GM12865 (cell line): Measurements from ENCODE around the gene CCL1.

Source experiments
- DNase-seq: peaks from one replicate; pipeline ENCODE4 v3.0.0; 2010; ENCODE audit warnings: low read depth
- H3K4me3 ChIP-seq: 2 replicates; pipeline ENCODE4 v1.5.1; 2011; ENCODE audit warnings: mild to moderate bottlenecking, low read depth, low read length, control low read depth
- TF ChIP-seq, protein P1 (sequence below): IDR thresholded peaks from 2 replicates; pipeline ENCODE4 v1.5.1; 2011; ENCODE audit warnings: low read length, control low read depth, low read depth, inconsistent platforms; ENCODE audit not compliant: insufficient read depth; ENCODE audit errors: missing control alignments

The CCL1 gene, protein sequence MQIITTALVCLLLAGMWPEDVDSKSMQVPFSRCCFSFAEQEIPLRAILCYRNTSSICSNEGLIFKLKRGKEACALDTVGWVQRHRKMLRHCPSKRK

DNA sequence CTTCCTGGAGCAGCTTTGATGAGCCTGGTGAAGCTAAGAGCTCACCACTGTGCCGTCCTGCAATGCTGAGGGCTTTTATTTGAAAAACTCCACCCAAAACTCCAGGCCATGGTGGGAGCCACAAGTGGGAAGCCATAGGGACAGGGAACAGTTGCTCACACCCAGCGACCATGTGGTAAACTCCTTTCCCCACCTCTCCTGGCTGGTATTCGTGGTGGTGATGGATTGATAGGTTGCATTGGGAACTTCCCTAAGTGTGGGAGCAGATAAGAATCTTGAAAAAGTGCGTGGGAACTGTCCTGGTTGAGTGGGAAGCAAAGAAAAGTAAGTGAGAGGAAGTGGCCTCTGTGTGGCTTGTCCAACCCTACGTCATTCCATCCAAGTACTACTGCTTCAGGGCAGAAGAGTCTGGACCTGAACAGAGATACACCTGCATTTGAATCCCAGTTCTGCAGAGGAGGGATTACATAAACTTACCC is at the start of gene CCL1:
Gene CCL1 (minus strand): TSS at position 51 of the 479 bp plus-strand sequence. CDS start 72 bp downstream, outside the sequence.
- TF ChIP-seq, protein P1, sequence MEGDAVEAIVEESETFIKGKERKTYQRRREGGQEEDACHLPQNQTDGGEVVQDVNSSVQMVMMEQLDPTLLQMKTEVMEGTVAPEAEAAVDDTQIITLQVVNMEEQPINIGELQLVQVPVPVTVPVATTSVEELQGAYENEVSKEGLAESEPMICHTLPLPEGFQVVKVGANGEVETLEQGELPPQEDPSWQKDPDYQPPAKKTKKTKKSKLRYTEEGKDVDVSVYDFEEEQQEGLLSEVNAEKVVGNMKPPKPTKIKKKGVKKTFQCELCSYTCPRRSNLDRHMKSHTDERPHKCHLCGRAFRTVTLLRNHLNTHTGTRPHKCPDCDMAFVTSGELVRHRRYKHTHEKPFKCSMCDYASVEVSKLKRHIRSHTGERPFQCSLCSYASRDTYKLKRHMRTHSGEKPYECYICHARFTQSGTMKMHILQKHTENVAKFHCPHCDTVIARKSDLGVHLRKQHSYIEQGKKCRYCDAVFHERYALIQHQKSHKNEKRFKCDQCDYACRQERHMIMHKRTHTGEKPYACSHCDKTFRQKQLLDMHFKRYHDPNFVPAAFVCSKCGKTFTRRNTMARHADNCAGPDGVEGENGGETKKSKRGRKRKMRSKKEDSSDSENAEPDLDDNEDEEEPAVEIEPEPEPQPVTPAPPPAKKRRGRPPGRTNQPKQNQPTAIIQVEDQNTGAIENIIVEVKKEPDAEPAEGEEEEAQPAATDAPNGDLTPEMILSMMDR: no peak
- no peak for DNase-seq
- no peak within 1 kb of the TSS for H3K4me3 ChIP-seq

DNA sequence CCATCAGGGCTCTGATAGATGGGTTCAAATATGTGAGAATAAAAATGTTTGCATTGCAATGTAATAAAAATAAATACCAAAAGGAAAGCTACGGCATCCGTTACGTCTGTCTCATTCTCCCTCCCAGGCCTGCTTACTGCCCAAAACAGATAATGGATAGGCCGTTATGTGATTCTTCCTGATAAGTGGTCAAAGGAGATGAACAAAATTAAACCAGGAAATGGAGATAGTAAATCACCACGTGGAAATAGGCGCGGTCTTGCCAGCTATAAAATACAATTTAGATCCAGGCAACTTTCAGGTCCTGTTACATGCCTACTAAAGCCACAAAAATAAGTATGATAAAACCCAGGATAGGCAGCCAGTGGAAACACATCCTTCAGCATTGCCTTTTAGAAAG is 49.5 kb upstream of the CCL1 start:
- TF ChIP-seq, protein P1: no peak
- H3K4me3 ChIP-seq: no peak overlapping the region
- DNase-seq: no peak

DNA sequence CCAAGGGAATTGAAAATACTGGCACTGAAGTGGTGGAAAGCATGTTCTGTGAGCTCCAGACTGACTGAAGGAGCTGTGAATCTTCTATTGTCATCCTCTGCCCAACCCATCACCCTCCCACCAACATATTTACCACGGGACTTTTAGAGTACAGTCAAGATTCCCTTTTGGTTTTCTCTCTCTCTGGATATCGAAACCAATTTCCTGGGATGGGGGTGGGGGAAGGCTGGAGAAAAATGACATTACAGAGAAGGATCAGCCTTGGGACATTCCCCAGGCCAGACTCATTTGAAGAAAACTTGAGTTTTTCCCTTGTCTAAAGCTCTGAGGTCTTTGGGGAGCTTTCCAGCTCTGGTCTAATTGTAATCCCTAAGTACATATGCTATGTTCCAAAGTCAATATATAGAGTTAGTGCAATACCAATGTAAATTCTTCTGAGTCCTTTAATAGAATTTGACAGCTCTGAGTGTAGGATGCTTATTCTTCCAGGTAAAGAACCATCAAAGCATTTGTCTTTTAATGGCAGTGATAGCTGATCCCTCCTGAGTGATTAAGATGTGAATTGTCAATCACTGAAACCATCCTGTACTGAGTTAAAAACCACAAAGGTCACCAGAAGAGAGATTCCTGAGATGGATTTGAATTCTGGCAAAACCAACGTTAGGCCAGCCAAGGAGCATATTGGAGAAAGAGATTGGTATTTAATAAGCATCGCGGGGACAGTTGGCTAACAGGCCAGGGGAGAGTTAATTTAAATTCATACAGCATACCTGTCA is 48.8 kb upstream of the CCL1 start:
- DNase-seq: no peak
- no peak overlapping the region for H3K4me3 ChIP-seq
- TF ChIP-seq, protein P1: no peak

DNA sequence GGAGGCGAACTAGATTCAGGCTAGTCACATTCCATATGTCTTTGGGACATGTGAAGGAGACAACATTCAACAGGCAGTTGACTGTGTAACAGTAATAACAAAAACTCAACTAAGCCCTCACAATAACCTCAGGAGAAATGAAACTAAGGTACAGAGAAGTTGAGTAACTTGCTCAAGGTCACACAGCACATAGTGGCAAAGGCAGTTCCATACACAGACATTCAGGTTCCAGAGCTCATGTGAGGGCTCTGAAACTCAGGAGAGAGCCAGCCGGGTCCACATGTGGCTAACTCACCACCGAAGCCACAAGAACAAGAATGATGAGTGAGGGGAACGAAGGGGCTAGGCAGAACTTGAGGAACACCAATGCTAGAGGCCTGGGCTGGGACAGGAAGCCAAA is 46.3 kb upstream of the CCL1 start:
- no peak overlapping the region for H3K4me3 ChIP-seq
- TF ChIP-seq, protein P1: no peak
- DNase-seq: no peak

DNA sequence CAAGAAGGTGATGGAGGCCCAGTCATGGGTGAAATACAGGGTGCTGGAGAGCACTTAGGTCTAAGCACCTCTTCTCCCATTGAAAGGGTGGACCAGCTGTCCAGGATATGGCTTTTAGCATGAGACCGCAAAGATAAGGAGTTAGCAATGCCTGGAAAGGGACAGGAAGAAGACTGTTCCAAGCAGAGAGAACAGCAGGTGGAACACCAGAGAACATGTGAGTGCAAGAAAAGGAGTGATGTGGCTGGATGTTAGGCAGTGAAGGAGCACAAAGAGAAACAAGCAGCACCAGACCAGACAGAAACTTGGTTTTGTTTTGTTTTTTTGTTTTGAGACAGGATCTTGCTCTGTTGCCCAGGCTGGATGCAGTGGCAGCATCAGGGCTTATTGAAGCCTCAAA is 45.4 kb upstream of the CCL1 start:
- H3K4me3 ChIP-seq: no peak overlapping the region
- TF ChIP-seq, protein P1: no peak
- DNase-seq: no peak

DNA sequence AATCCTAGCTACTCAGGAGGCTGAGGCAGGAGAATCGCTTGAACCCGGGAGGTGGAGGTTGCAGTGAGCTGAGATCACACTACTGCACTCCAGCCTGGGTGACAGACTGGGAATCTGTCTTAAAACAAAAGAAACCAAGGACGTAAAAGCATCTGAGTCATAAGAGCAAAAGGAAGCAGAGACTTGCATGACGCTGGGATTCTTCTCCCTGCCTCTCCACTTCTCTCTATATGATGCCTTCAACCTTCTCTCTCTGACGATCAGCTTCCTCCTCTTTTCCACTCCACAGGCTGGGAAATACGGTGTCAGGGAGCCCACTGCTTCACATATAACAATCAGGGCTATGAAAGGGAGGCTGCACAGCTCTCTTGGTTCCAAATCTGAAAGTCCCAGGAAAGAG is 43.2 kb upstream of the CCL1 start:
- TF ChIP-seq, protein P1: no peak
- no peak for DNase-seq
- no peak overlapping the region for H3K4me3 ChIP-seq

DNA sequence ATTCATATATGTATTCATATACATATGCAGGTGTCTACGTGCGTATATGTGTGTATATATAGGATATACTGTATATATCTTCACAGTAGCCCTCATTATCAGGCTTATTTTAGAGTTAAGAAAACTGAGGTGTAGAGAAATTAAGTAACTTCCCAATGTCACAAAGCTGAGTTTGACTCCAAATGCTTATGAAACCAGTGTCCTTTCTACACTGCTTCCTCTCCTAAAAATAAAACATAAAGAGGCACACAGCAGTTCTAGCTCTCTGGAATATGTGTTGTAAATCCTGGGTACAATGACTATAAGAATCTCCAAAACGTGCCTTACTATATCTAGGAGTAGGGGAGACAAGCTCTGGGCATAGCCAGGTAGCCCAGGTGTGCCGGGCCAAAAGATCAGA is 40.0 kb upstream of the CCL1 start:
- no peak for DNase-seq
- TF ChIP-seq, protein P1: no peak
- no peak overlapping the region for H3K4me3 ChIP-seq
